Measurements from ENCODE around the gene RPS16. TPM values are rescaled to one million over a fixed set of nuclear protein-coding genes. Genes with fewer than 3 reads are reported as not detected.
A peak's percentile ranks its signal among the peaks of the same experiment; 100 is the strongest.

Gene RPS16
- total and polyA plus RNA-seq, 9 of the 15 experiments (the other 6 are each of a cell fraction or from before 2014, with no cell fraction given) = 82.6 to 3,671 (median 2,204) TPM

- TF ChIP-seq, protein P1, sequence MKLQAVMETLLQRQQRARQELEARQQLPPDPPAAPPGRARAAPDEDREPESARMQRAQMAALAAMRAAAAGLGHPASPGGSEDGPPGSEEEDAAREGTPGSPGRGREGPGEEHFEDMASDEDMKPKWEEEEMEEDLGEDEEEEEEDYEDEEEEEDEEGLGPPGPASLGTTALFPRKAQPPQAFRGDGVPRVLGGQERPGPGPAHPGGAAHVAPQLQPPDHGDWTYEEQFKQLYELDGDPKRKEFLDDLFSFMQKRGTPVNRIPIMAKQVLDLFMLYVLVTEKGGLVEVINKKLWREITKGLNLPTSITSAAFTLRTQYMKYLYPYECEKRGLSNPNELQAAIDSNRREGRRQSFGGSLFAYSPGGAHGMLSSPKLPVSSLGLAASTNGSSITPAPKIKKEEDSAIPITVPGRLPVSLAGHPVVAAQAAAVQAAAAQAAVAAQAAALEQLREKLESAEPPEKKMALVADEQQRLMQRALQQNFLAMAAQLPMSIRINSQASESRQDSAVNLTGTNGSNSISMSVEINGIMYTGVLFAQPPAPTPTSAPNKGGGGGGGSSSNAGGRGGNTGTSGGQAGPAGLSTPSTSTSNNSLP (IDR thresholded peaks at IDR 0.05; ENCODE audit: borderline replicate concordance, low read depth, low read length) = no peak
- TF ChIP-seq ZNF586 (CRISPR knock-in tag; conservative IDR thresholded peaks at IDR 0.05) (no peak), ARNT (IDR thresholded peaks at IDR 0.05) (no peak; a peak in 1 of 4 replicates), MEIS2 (IDR thresholded peaks at IDR 0.05; ENCODE audit: partially characterized antibody) (no peak), GTF2E2 (tag; IDR thresholded peaks at IDR 0.05) (no peak; the same call in 1 of the 2 replicates), STAG1 (CRISPR knock-in tag; IDR thresholded peaks at IDR 0.05; ENCODE audit: borderline replicate concordance) (peak; percentile 52; the same call in 1 of the 2 replicates), EGR1 (conservative IDR thresholded peaks at IDR 0.05) (no peak), PTBP1 (IDR thresholded peaks at IDR 0.05; ENCODE audit: low read depth, low read length) (no peak), MTF1 (CRISPR knock-in tag; IDR thresholded peaks at IDR 0.05; ENCODE audit: borderline replicate concordance) (no peak), NCOA2 (IDR thresholded peaks at IDR 0.05; ENCODE audit: partially characterized antibody in 2 of 2) (no peak), SFPQ (IDR thresholded peaks at IDR 0.05; ENCODE audit: low read depth, low read length) (no peak), TSC22D4 (tag; IDR thresholded peaks at IDR 0.05) (no peak), CBX1 (IDR thresholded peaks at IDR 0.05; ENCODE audit: low read depth) (no peak), POLR2A (conservative IDR thresholded peaks at IDR 0.05) (no peak), MXI1 (IDR thresholded peaks at IDR 0.05; ENCODE audit: low read depth, low read length) (no peak), ZNF282 (CRISPR knock-in tag; IDR thresholded peaks at IDR 0.05) (no peak), ZBTB9 (CRISPR knock-in tag; IDR thresholded peaks at IDR 0.05) (no peak), XRCC5 (IDR thresholded peaks at IDR 0.05; ENCODE audit: low read depth, low read length) (no peak), HMG20A (CRISPR knock-in tag; conservative IDR thresholded peaks at IDR 0.05) (no peak), NCOA1 (IDR thresholded peaks at IDR 0.05; ENCODE audit: low read depth) (no peak), ZNF140 (CRISPR knock-in tag; IDR thresholded peaks at IDR 0.05) (no peak), NR4A1 (CRISPR knock-in tag; IDR thresholded peaks at IDR 0.05) (no peak), NR4A1 (tag; IDR thresholded peaks at IDR 0.05) (no peak), PURB (CRISPR knock-in tag; IDR thresholded peaks at IDR 0.05; ENCODE audit: low read depth) (no peak), ZKSCAN1 (IDR thresholded peaks at IDR 0.05; ENCODE audit: low read depth, low read length) (no peak), HNRNPK (IDR thresholded peaks at IDR 0.05; ENCODE audit: low read depth, low read length, poor library complexity, severe bottlenecking) (no peak), ETS1 (conservative IDR thresholded peaks at IDR 0.05; ENCODE audit: control insufficient read depth, low read depth, low read length) (no peak)
Observed at GRCh38 chr19:39411832-39412099, 24.0 kb downstream of the RPS16 start (continued).

All from K562 (cell line).